Measurements from ENCODE around the gene ZBTB34.
"Not testable (repeated sequence)": the region's sequence is repeated elsewhere in the genome, so short reads cannot be mapped to it uniquely, and the experiment has no call there.

The ZBTB34 gene, protein sequence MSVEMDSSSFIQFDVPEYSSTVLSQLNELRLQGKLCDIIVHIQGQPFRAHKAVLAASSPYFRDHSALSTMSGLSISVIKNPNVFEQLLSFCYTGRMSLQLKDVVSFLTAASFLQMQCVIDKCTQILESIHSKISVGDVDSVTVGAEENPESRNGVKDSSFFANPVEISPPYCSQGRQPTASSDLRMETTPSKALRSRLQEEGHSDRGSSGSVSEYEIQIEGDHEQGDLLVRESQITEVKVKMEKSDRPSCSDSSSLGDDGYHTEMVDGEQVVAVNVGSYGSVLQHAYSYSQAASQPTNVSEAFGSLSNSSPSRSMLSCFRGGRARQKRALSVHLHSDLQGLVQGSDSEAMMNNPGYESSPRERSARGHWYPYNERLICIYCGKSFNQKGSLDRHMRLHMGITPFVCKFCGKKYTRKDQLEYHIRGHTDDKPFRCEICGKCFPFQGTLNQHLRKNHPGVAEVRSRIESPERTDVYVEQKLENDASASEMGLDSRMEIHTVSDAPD

DNA sequence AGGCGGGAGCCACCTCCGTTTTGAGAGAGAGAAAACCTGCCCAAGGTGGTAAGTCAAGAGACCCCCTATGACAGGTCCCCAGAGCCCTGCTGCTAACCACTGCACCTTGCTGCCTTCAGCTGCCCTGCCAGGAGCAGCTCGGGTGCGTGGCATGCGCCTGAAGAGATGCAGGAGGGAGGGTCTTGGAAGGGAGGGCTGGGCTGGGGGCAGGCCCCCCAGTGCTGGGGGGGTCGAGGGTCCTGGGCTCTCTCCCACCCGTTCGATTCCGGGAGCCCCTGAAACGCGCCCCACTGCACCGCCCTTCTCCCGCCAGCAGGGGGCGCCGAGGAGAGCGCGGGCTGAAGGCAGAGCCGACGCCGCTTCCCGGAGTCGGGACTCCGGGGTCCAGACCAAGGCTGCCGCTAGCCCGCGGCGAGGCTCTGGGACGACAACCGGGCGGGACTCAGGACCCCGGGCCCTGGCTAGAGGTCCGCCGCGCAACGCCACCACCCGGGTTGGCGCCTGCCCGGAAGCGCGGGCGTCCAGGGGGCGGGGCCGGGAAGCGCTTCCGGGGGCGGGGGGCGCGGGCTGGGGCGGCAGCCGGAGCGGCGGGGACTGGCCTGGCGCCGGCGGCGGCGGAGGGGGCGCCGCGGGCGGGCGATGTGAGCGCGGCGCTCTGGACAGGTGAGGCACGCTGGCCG lies at the start of gene ZBTB34:
Gene ZBTB34 (plus strand): TSS at position 563 of the 680 bp plus-strand sequence. CDS start 18,761 bp downstream, outside the sequence.
- peak in 12 of 14 donors; percentile 33 to 92 (median 76) for DNase-seq

DNA sequence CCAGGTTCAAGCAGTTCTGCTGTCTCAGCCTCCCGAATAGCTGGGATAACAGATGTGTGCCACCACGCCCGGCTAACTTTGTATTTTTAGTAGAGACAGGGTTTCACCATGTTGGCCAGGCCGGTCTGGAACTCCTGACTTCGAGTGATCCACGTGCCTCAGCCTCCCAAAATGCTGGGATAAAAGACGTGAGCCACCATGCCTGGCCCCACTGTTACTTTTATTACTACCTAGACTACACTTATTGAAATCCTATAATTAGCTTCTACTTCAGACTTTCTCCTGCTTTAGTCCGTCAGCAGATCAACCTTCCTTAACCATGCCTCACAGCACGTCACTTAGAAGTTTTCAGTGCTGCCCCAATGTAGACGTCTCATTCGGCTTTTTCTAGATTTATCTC lies 47.4 kb upstream of the ZBTB34 start:
- DNase-seq: no peak

DNA sequence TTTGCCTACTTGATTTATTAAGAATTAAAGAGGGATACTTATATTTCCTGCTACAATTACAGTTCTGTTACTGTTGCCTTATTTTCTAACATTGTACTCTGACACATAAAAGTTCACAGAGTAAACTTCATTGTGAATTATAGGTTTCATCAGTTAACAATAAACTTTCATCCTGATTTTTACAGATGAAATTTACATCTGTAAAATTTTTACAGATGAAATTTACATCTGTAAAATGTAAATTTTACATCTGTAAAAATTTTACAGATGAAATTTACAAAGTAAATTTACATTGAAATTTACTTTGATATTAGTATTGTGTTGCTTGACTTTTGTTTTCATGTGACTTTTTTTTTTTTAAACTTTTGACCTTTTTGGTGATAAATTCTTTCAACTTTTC lies 46.3 kb upstream of the ZBTB34 start:
- no peak for DNase-seq

DNA sequence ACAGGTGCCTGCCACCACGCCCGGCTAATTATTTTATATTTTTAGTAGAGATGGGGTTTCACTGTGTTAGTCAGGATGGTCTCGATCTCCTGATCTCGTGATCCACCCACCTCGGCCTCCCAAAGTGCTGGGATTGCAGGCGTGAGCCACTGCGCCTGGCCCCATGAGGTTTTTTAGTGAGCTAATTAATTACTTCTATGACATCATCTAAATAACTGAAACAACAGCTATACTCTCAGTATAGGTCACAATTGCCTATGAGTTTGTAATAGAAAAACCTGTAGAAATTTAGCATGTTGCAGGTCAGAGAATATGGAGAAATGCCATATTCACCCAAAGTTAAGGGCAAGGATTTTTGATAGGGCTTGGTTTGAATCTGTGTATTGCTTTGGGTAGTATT lies 42.8 kb upstream of the ZBTB34 start:
- not testable (repeated sequence) for DNase-seq

DNA sequence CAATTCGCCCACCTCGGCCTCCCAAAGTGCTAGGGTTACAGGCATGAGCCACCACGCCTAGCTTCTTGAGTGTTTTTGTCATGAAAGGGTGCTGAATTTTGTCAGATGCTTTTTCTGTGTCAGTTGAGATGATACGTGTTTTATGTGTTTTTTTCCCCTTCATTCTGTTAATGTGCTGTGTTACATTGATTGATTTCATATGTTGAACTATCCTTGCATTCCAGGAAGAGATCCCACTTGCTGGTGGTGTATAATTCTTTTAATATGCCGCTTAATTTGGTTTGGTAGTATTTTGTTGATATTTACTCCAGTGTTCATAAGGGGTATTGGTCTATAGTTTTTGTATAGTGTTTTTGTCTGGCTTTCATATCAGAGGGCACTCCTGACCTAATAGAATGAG lies 42.0 kb upstream of the ZBTB34 start:
- DNase-seq: no peak

DNA sequence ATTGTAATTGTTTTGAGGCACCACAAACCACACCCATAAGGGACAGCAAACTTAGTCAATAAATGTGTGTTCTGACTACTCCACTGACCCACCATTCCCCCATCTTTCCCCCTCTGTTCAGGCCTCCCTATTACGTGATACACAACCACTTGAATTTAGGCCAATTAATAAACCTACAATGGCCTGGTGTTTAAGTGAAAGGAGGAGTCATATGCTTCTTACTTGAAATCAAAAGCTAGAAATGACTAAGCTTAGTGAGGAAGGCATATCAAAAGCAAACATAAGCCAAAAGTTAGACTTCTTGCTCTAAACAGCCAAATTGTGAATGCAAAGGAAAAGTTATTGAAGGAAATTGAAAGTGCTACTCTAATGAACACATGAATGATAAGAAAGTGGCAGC lies 41.0 kb upstream of the ZBTB34 start:
- DNase-seq: no peak

DNA sequence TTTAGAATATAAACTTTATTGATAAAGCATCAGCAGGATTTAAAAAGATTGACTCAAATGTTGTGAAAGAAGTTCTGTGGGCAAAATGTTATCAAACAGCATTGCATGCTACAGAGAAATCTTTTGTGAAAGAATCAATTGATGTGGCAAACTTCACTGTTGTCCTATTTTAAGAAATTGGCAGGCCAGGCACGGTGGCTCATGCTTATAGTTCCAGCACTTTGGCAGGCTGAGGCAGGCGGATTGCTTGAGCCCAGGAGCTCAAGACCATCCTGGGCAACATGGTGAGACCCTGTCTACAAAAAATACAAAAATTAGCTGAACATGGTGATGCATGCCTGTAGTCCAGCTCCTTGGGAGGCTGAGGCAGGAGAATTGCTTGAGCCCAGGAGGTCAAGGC lies 38.2 kb upstream of the ZBTB34 start:
- peak in 5 of 14 donors; percentile 14 to 29 (median 22) for DNase-seq

DNA sequence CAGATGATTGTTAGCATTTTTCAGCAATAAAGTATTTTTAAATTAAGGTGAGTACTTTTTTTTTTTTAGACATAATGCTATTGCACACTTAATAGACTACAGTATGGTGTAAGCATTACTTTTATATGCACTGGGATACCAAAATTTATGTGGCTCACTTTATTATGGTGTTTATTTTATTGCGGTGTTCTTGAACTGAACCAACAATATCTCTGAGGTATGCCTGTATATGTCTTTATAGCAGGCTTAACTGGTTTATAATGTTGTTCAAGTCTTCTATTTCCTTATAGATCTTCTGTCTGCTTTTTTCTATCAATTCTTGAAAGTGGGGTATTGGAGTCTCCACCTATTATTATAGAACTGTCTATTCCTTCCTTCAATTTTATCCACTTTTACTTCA lies 37.6 kb upstream of the ZBTB34 start:
- no peak for DNase-seq

DNA sequence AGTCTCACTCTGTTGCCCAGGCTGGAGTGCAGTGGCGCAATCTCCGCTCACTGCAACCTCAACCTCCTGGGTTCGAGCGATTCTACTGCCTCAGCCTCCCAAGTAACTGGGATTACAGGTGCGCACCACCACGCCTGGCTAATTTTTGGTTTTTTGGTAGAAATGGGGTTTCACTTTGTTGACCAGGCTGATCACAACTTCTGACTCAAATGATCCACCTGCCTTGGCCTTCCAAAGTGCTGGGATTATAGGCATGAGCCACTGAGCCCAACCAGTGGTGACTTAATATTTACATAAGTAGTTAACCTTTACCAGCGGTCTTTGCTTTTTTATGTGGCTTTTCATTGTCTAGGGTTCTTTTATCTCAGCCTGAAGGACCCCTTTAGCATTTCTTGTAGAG lies 36.4 kb upstream of the ZBTB34 start:
- DNase-seq: not testable (repeated sequence)

DNA sequence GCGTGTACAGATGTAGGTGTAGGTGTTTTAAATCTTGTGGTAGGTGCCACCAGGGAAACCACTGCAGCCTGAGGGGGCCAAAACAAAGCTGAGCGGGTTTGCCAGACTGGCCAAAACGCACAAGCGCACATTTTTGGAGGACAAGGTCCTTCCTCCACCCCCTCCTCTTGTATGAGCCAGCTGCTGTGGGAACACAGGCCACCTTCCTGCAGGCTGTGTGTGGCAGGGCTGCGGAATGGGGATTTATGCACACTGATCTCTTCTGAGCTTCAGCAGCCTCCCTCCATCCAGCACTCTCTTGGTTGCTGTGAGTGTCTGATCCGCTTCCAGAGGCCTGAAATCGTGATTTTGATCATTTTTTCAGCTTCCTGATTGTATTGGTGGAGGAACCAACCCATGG lies 33.2 kb upstream of the ZBTB34 start:
- no peak for DNase-seq

DNA sequence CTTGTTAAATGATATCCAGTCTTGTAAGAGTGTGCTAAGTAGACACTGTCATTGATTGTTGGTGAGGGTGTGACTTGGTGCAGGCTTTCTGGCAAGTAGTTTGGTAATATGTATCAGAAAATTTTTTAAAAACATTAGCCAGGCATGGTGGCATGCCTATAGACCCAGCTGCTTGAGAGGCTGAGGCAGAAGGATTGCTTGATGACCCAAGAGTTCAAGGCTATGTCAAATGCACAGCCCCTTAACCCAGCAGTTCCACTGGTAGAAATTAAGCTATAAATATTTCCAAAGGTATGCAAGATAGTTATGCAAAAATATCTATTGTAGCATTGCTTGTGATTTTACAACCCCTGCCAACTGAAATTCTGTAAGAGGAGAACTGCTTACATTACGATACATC lies 31.4 kb upstream of the ZBTB34 start:
- DNase-seq: no peak

DNA sequence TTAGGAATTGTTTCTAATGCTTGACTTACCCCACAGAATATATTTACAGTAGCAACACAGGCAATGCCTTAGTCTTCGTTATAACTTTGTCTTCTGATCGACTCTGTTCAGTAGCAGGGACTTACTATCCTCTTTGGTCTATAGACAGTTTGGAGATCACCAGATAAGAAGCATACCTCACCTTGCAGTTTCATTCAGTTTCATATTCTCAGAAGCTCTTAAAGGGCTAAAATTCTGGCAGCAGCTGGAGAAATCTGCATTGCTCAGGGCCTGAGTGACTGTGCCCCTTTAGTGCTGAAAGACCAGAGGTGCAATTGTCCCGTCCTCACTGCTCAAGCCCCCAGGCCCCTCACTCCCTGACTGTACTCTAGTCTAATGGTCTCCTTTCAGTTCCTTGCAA lies 29.6 kb upstream of the ZBTB34 start:
- DNase-seq: no peak

DNA sequence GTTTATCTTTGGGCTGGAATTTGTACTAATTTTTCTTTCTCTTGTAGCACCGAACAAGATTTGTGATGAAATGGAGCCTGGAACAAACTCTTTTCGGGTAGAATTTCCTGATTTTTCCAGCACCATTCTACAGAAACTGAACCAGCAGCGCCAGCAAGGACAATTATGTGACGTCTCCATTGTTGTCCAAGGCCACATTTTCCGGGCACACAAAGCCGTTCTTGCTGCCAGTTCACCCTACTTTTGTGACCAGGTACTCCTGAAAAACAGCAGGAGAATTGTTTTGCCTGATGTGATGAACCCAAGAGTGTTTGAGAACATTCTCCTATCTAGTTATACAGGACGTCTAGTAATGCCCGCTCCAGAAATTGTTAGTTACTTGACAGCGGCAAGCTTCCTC lies 28.0 kb upstream of the ZBTB34 start:
- peak in 1 of 14 donors; percentile 14 for DNase-seq

DNA sequence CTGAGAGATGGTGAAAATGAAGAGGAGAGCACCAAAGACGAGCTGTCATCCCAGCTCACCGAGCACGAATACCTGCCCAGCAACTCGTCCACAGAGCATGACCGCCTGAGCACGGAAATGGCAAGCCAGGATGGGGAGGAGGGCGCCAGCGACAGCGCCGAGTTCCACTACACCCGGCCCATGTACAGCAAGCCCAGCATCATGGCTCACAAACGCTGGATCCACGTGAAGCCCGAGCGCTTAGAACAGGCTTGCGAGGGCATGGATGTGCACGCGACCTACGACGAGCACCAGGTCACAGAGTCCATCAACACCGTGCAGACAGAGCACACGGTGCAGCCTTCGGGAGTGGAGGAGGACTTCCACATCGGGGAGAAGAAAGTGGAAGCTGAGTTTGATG lies 27.4 kb upstream of the ZBTB34 start:
- DNase-seq: no peak

DNA sequence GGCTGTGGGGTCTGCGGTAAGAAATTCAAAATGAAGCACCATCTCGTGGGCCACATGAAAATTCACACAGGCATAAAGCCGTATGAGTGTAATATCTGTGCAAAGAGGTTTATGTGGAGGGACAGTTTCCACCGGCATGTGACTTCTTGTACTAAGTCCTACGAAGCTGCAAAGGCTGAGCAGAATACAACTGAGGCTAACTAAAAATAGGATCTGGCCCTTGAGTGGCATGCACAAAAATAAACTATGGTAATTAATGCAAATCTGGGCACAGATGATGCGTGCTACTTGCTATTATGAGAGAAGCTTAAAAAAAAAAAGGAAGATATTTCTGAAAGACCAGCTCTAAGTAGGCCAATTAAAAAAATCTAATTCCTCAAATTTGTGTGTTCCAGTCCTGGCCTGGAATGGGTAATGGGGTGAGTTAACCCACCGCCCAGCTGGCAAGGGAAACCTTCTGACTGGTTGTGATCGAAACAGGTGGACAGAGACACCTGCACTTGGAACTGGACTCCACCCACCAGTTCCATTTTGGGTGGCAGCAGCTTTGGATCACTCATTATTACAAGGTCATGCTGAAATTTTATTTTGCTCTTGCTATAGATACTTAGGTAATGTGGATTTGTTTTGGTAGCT lies 26.6 kb upstream of the ZBTB34 start:
- peak in 1 of 14 donors; percentile 15 for DNase-seq

DNA sequence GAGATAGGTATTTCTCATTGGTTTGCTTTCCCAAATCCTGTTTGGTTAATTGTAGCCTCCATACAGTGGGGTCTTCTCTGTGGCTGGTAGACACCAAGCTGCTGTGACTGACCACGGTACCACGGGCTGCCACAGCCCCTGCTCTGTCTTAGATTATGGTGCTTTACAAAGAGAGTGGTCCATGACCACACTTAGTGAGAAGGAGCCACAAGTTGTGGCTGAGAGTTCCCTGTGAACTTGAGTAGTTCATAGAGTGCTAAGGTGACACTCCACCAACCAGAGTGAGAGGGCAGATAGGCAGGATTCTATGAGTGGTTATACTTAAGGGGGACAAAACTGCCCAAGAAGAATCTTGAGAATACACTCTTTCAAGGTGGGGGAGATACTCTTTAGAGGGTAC lies 25.8 kb upstream of the ZBTB34 start:
- DNase-seq: no peak

DNA sequence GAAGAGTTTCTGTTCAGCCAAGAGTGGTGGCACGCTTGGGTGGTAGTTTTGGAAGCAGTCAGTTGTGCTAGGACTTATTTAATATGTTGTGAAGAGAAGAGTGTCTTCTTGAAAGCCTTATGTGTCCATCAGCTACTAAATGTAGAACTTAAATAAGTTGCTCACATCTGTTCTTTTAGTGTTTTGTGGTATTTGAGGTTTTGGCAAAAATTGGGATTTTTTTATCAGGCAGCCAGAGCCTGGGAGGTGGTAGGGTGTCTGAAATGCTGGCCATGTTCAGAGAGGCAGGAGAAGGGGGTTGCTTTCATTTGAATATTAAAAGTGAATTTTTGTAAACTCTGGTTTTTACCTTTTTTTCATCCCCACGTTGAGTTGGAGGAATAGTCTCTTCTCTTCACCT lies 24.2 kb upstream of the ZBTB34 start:
- no peak for DNase-seq

DNA sequence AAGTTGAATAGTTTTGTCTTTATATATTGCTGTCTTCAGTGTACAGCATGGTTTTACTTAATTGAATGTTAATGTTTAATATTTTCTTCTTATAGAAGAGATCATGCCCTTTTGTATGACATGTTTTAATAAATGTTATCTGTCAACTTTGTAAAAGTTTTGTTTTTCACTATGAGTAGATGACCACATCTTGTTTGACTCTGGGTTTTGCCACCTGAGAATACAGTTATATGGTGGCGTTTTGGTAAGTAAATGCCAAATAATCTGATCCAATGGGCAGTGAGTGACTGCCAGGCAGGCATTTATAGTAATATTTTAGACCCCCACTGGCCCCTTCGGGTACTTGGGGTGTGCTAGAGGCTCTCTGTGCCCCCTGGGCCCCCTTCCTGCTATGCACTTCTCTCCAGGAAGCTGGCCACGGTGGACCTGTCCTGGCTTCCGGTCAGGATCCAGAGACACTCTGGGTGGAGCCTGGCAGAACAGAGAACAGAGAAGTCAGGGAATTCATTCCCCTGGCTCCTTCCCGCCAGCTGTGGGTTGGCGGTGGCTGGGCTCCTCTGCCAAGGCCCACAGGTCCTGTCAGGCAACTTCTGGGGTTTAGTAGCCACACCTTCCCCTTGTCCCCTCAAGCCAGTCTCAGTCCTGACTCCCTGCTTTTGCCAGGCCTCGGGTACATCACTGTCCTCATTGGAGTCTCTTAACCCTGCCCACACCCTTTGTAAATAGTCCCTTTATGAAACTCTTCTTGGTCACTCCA lies 22.2 kb upstream of the ZBTB34 start:
- DNase-seq: no peak

DNA sequence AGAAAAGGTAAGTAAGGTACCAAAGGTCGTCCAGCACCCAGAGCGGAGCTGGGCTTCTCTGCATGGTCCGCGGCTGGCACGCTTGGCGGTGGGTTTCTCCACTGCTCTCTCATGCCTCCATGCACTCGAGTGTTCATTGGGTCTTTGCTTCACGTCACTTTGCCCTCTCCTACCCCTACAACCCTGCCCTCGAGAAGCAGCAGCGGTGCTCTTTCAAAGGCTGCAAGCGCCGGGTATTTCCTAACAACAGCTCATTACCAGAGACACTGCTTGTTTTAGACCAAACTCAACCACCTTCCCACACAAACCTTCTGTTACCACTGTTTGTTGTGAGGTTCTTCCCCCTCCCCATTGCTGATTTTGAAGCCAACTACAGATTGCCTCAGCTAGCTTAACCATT lies 21.5 kb upstream of the ZBTB34 start:
- no peak for DNase-seq

DNA sequence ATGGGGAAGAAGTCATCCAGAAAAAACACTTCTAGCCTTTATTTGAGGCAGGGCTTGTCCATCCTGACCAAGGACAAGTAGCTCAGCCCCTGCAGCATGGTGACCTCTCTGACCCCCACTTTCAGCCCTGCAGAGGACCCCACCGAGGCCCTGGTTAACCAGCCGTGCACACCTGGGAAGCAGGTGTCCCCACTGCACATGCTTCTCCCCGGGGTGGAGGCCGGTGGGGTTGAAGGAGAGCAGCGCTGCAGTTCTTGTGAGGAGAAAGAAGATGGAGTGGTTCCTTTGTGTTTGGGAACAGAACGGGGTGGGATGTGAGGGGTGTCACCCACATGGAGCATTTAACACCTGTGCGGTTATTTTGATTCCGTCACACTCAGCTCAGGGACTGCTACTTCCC lies 21.1 kb upstream of the ZBTB34 start:
- DNase-seq: no peak

DNA sequence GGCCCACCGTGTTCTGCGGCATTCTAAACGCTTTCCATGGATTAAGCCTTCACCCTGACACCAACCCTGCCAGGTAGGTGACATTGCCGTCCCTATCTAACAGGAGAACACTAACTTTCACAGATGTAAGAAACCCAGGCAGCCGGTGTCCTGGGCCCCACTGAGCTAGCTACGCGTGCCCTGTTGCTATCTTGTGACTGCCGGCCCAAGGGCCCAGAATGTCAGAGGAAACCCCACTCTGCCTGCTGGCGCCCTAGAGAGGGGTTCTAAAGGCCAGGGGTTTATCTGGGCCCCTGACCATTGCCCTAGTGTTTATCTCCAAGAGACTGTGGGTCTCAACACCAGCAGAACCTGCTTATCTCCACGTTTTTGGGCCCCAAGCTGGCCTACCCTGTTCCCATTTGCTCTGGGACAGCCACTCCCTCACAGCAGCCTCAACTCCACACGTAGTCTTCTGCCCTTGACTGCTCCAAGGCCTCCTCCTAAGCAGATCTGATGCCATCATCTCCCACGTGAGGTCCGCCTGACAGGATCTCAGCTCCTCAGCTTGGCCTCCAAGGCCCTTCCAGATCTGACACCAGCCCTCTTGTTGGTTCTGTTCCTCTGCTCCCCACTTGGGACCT lies 18.1 kb upstream of the ZBTB34 start:
- no peak for DNase-seq

Measured in C1 segment of cervical spinal cord (tissue), 14 donors.